Thoracic aorta (tissue), 2 donors: ENCODE results near the gene DIP2C. TPM values are rescaled to one million over a fixed set of nuclear protein-coding genes. Genes with fewer than 3 reads are reported as not detected.
A peak's percentile ranks its signal among the peaks of the same experiment; 100 is the strongest.

Experiments
- ATAC-seq: fragments of 150-250 bp; one replicate; pipeline ENCODE4 v1.8.0; 2017; ENCODE audit warnings: low read depth; ENCODE audit not compliant: insufficient number of reproducible peaks, low FRiP score
- DNase-seq: peaks from one replicate; pipeline ENCODE4 v3.0.0-alpha.2; 2020; ENCODE audit warnings: low spot score
- H3K27ac ChIP-seq, 2 donors: fragments of 200-600 bp; sonication (generic); 1 replicate in 1 of 2; 2 replicates in 1 of 2; pipeline ENCODE4 v1.5.1; 2016; ENCODE audit warnings: mild to moderate bottlenecking in 2 of 2, moderate library complexity in 2 of 2
- H3K27me3 ChIP-seq: fragments of 200-600 bp; sonication (generic); replicated peaks from 2 replicates; pipeline ENCODE4 v1.6.0; 2016; ENCODE audit warnings: mild to moderate bottlenecking; ENCODE audit not compliant: insufficient read depth
- H3K36me3 ChIP-seq: fragments of 200-600 bp; sonication (generic); one replicate; pipeline ENCODE4 v1.5.1; 2016
- H3K4me1 ChIP-seq, 2 donors: fragments of 200-600 bp; sonication (generic); 1 replicate in 1 of 2; 2 replicates in 1 of 2; pipeline versions ENCODE4 v1.5.1 to v1.6.0; 2016; ENCODE audit warnings: low read depth in 2 of 2, mild to moderate bottlenecking in 1 of 2; ENCODE audit not compliant: control insufficient read depth in 1 of 2
- H3K4me3 ChIP-seq: fragments of 200-600 bp; sonication (generic); 2 replicates; pipeline ENCODE4 v1.5.1; 2016; ENCODE audit warnings: mild to moderate bottlenecking
- H3K9me3 ChIP-seq: fragments of 200-600 bp; sonication (generic); 2 replicates; pipeline ENCODE4 v1.5.1; 2016
- CTCF ChIP-seq: fragments of 200-600 bp; sonication (generic); IDR thresholded peaks from one replicate; pipeline ENCODE4 v1.5.1; 2019; ENCODE audit warnings: antibody characterized with exemption
- total RNA-seq, 2 donors: library from RNA; depleted of rRNA; stranded (reverse); fragments of >200 nt; gene quantifications; one replicate each; pipeline versions ENCODE4 v1.1.0 to v1.2.3, GENCODE V29; 2016

The DIP2C gene
- total RNA-seq, 2 donors from 2014 or later = 36.8 to 44.0 TPM

- Histone ChIP-seq H3K4me1 (peaks cover 19 to 55% of the 10 kb centered on the region in 2 donors), H3K27me3 (no peaks in the 10 kb centered on the region), H3K27ac (no peak overlapping the region), H3K9me3 (no peaks in the 10 kb centered on the region), H3K4me3 (no peak overlapping the region), H3K36me3 (no peaks in the 10 kb centered on the region)
- DNase-seq (no peak), ATAC-seq (no peak)
- no peak for TF ChIP-seq CTCF
Measured at GRCh38 chr10:615583-616152, 73.8 kb downstream of the DIP2C start.

- no peak for ATAC-seq
- Histone ChIP-seq H3K27ac (no peak overlapping the region), H3K4me1 (peaks cover 19 to 62% of the 10 kb centered on the region in 2 donors)
Measured at GRCh38 chr10:614790-615582, 74.5 kb downstream of the DIP2C start.

GRCh38 chr10:614139-614711, 75.2 kb downstream of the DIP2C start:
- ATAC-seq (no peak), DNase-seq (no peak)
- no peaks in the 10 kb centered on the region for H3K36me3 ChIP-seq
- no peaks in the 10 kb centered on the region for H3K27me3 ChIP-seq
- H3K4me3 ChIP-seq = no peak overlapping the region
- TF ChIP-seq CTCF = no peak
- H3K9me3 ChIP-seq = no peaks in the 10 kb centered on the region
- no peak overlapping the region for H3K27ac ChIP-seq
- peaks cover 19 to 67% of the 10 kb centered on the region in 2 donors for H3K4me1 ChIP-seq

More at GRCh38 chr10:614790-615582, 74.5 kb downstream of the DIP2C start:
- TF ChIP-seq CTCF = no peak
- H3K27me3 ChIP-seq = no peaks in the 10 kb centered on the region
- no peak for DNase-seq
- no peaks in the 10 kb centered on the region for H3K9me3 ChIP-seq
- no peak overlapping the region for H3K4me3 ChIP-seq
- no peaks in the 10 kb centered on the region for H3K36me3 ChIP-seq

- no peak for TF ChIP-seq CTCF
- DNase-seq (no peak), ATAC-seq (no peak)
- no peaks in the 10 kb centered on the region for H3K36me3 ChIP-seq
- peaks cover 19 to 65% of the 10 kb centered on the region in 2 donors for H3K4me1 ChIP-seq
- H3K4me3 ChIP-seq = peak overlapping the region; percentile 26
- H3K27ac ChIP-seq = no peak overlapping the region
- no peaks in the 10 kb centered on the region for H3K9me3 ChIP-seq
- no peaks in the 10 kb centered on the region for H3K27me3 ChIP-seq
Measured at GRCh38 chr10:613271-614138, 76.0 kb downstream of the DIP2C start.
